HG03159 (cell line): ENCODE data around the gene FAM131A.

ENCODE experiments used
- ATAC-seq: cut with Tn5 transposase; IDR thresholded peaks from one replicate; pipeline ENCODE4 v1.9.1; 2021; ENCODE audit warnings: mild to moderate bottlenecking, moderate library complexity; ENCODE audit not compliant: unreplicated experiment

FAM131A gene

DNA sequence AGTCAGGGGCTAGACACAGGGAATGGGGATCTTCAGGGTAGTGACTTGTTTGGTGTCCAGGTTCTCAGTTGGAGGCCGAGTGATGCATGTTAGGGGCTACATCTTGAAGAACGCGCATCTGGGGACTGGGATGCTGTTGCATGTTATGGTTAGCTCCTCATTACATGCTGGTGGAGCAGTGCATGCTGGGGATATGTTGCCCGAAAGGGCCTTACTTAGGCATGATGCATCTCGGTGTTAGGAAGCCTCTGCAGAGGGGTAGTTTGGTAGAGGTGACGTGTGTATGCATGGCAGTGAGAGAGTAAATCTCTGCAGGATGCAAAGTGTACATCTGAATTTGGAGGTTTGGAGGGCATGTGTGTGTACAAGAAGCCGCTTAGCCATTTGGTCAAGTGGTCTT, 20.6 kb upstream of the FAM131A start:
- ATAC-seq: no peak

GRCh38 chr3:184317201-184317600, 20.2 kb upstream of the FAM131A start:
- ATAC-seq: no peak

DNA sequence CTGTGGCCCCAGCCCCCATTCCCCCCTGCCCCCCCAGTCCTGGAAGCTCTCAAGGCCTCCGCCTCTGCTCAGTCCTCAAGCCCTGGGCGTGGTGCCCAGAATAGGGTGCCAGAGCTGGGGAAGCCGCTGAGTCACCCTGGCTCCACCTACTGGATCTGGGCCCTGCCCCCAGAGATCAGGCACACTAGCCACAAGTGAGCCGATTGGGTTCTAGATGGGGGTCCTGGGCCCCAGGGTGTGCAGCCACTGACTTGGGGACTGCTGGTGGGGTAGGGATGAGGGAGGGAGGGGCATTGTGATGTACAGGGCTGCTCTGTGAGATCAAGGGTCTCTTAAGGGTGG, 17.3 kb upstream of the FAM131A start:
- ATAC-seq: no peak

GRCh38 chr3:184321666-184322065, 15.7 kb upstream of the FAM131A start:
- no peak for ATAC-seq

- ATAC-seq: no peak
Observed at GRCh38 chr3:184322731-184323487, 14.5 kb upstream of the FAM131A start.

DNA sequence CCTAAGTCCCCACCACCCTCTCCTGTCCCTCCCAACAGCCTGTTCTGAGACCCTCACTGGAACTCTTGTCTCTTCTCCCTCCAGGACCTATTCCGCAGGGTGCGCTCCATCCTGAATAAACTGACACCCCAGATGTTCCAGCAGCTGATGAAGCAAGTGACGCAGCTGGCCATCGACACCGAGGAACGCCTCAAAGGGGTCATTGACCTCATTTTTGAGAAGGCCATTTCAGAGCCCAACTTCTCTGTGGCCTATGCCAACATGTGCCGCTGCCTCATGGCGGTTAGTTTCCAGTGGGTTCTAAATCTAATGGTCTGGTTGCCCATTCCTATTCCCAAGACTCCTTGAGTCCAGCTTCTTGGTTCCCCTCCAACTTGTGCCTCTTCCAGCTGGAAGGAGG, 13.7 kb upstream of the FAM131A start:
- ATAC-seq: no peak

DNA sequence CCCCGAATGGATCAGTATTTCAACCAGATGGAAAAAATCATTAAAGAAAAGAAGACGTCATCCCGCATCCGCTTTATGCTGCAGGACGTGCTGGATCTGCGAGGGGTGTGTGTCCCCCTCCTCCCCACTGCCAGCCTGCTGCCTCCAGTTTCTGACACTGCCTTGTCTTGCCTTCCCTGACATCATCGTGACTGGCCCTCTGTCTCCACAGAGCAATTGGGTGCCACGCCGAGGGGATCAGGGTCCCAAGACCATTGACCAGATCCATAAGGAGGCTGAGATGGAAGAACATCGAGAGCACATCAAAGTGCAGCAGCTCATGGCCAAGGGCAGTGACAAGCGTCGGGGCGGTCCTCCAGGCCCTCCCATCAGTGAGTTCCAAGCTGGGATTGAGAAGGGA, 12.1 kb upstream of the FAM131A start:
- ATAC-seq: no peak

GRCh38 chr3:184325715-184326369, 11.6 kb upstream of the FAM131A start:
- no peak for ATAC-seq

GRCh38 chr3:184327171-184327570, 10.2 kb upstream of the FAM131A start:
- ATAC-seq: no peak

- no peak for ATAC-seq
Observed at GRCh38 chr3:184328516-184328915, 8.9 kb upstream of the FAM131A start.

DNA sequence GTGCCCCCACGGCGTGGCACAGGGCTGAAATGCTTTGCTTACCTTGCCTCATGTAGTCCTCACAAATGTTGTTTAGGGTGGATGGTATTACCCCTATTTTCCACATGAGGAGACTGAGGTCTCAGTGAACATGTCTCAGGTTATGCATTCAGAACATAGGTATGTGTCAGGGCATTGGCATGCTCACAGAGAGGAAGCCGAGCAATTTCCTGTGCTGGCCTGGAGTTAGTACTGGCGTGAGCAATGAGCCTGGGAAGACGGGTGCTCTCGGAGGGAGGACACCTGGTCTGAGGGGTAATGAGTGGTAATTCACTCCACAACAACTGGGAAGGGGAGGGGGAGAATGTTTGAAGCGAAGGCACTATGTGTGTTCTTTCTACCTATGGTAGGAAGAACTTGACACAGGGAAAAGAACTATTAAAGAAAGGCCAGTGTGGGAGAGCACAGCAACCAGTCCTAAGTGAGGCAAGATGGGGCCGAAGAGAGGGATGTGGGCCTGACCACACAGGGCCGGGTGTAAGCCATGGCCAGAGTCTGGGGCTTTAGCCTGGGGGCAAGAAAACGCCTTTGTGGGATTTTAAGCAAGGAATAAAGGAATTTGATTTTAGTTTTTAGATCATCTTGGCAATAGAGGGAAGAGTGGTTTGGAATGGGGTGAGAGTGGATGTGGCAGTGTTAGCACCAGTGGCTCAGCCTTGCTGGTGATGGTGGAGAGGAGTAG, 4.9 kb upstream of the FAM131A start:
- no peak for ATAC-seq

DNA sequence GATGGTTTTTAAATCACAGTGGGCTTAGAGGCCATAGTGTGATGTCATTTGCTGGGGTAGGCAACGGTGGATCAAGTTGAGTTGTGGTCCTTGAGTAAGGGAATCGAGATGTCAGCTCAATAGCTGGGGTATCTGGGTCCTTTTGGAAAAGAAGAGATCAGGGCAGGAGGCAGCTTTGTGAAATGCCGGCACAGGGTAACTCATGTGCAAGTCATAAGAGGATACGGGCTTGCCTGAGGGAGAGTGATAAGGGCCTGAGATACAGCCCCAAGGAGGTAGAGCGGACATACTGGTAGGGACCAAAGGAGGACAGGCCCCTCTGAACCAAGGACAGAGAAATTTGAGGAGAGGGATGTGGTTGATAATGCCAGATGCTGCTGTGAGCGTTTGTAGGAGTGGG, 4.2 kb upstream of the FAM131A start:
- no peak for ATAC-seq

- ATAC-seq: no peak
Observed at GRCh38 chr3:184333700-184334099, 3.7 kb upstream of the FAM131A start.

DNA sequence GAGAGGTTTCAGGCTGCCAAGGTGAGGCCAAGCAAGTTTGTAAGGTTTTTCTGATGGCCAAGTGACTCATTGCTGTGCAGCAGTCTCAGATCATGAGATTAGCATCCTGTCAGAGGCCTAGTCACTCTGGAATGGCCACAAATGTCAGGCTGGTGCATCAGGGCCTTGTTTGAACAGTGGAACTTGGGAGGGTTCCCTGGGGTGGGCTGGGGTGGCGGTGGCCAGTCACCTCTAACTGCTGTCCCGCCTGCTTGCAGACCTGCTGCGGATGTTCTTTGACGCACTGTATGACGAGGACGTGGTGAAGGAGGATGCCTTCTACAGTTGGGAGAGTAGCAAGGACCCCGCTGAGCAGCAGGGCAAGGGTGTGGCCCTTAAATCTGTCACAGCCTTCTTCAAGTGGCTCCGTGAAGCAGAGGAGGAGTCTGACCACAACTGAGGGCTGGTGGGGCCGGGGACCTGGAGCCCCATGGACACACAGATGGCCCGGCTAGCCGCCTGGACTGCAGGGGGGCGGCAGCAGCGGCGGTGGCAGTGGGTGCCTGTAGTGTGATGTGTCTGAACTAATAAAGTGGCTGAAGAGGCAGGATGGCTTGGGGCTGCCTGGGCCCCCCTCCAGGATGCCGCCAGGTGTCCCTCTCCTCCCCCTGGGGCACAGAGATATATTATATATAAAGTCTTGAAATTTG, 2.8 kb upstream of the FAM131A start:
- ATAC-seq: no peak

- ATAC-seq: peak; percentile 5
Observed at GRCh38 chr3:184335291-184335660, 2.1 kb upstream of the FAM131A start.

DNA sequence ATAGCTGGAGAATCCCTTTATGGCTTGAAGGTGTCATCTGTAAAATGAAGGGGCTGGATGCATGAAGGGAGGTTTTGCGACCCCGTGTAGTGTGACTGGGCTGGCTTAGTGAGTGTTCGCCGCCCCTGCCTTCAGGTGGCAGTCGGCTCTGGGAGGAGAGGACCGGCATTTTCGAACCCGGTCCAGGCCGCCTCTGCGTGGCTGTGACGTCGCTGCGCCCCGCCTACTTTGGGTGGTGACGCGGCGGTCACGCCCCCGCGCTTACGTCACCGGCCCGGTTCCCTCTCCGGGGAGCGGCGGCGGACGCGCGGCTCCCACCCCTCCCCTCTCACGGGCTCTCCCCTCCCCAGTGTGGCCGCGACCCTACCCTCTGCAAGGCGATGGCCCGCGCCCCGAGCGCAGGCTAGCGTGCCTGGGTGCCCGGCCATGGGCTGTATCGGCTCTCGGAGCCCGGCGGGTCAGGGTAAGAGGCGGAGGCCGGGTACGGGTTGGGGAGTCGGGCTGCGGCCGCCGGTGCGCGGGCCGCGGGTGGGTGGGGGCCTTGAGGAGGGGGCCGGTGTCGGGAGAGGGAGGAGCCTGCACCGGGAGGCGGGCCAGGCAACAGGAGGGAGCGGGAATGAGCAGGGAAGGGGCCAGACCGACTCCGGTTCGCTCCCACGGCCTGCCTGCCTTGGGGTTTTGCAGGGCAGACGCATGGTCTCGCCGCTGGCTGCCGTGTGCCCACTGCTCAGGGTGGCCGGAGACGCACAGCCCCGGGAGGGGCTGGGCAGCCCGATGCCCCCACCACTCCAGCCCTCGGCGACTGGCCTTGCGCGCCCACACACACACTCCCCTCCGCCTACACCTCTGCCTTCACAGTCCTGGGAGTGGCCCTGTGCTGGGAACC, 1.5 kb upstream of the FAM131A start:
- ATAC-seq: peak; percentile 83

GRCh38 chr3:184336547-184337398, 627 bp upstream of the FAM131A start:
- no peak for ATAC-seq

DNA sequence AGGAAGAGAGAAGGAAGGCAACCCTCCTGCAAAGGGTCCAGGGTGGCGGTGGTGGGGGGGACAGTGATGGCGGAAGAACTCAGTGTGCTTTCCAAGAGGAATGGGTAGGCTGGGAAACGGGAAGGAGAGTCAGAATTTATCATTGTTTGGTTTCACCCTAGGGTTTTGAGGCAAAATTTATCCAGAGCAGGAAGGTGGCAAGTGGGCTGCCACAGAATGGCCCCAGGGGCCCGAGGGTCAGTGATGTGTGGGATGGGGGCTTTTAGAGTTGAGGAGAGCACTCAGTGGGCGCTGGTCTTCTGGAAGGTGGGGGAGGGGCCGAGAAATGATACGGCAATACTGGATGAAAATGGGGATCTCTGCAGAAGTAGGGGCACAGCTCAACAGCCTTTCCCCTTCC, 581 bp downstream of the FAM131A start:
- ATAC-seq: no peak

DNA sequence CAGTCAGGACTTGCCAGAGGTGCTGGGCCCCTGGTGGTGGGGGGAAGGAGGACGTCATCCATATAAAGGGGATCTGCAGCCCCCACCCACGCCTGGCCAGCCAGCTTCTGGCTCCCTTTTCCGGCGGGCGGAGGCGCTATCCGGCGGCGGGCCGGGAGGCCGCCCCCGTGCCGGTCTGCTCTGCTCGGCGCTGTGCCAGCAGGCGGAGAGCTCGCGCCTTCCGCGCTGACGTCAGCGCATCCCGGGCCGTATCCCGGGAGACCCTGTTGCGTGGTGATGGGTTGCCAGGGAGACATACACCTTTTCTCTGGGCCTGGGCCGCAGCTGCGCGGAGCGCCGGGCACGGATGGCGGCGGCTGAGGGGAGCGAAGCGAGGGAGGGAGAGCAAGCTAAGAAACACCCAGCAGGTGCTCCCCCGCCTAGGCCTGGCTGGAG, 1.1 kb downstream of the FAM131A start:
- ATAC-seq: no peak

DNA sequence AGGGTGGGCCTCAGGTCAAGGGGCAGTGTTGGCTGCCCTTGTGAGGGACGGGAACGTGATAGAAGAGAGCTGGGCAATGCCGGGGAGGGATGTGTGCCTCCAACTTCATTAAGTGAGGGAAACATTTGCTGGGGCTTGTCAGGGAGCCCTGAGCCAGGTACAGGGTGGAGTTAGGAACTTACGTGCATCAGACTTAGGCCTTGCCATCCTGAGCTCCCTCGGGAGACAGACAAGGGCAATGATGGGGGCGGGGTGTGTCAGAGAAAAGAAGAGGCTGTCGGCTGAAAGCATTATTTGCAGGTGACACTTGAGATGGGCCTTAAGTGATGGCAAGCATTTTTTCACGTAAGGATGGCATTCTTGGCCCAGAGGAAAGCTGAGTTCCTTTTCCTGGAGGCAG, 1.6 kb downstream of the FAM131A start:
- no peak for ATAC-seq
